Fibroblast of lung (primary cell): ENCODE measurements around the gene LAMA4. TPM values are rescaled to one million over a fixed set of nuclear protein-coding genes. Genes with fewer than 3 reads are reported as not detected.

Experiments used
- DNase-seq, 2 donors: peaks; one replicate each; pipeline versions ENCODE4 v3.0.0 to v3.0.0-alpha.2; 2010; ENCODE audit warnings: low read depth in 2 of 2
- H2AFZ ChIP-seq: 2 replicates; pipeline ENCODE4 v1.5.1; 2012; ENCODE audit warnings: low read length, control low read depth, inconsistent platforms
- H3K27ac ChIP-seq: 2 replicates; pipeline ENCODE4 v1.5.1; 2011; ENCODE audit warnings: low read length, control low read depth; ENCODE audit not compliant: insufficient read depth
- H3K27me3 ChIP-seq: 2 replicates; pipeline ENCODE4 v1.5.1; 2011; ENCODE audit warnings: mild to moderate bottlenecking, low read length; ENCODE audit not compliant: control insufficient read depth, insufficient read depth
- H3K36me3 ChIP-seq: 2 replicates; pipeline ENCODE4 v1.5.1; 2011; ENCODE audit warnings: low read length; ENCODE audit not compliant: control insufficient read depth, insufficient read depth
- H3K4me1 ChIP-seq: 2 replicates; pipeline ENCODE4 v1.5.1; 2011; ENCODE audit warnings: low read length; ENCODE audit not compliant: control insufficient read depth, insufficient read depth; ENCODE audit errors: extremely low read depth
- H3K4me2 ChIP-seq: 2 replicates; pipeline ENCODE4 v1.5.1; 2011; ENCODE audit warnings: low read length, control low read depth; ENCODE audit not compliant: insufficient read depth; ENCODE audit errors: extremely low read depth
- H3K4me3 ChIP-seq, 4 experiments: fragments of 200-600 bp in 1 of 4; sonication (generic) in 1 of 4; replicated peaks in 1 of 4; 2 replicates each; pipeline ENCODE4 v1.5.1; 2011 to 2016; ENCODE audit warnings: low read length in 4 of 4, low read depth in 3 of 4, mild to moderate bottlenecking in 3 of 4, control low read depth in 2 of 4, inconsistent platforms in 1 of 4, mixed read lengths in 1 of 4; ENCODE audit not compliant: insufficient read depth in 1 of 4; ENCODE audit errors: control extremely low read depth in 1 of 4
- H3K79me2 ChIP-seq: 2 replicates; pipeline ENCODE4 v1.5.1; 2012; ENCODE audit warnings: mild to moderate bottlenecking, low read length, inconsistent platforms; ENCODE audit not compliant: control insufficient read depth, insufficient read depth
- H3K9ac ChIP-seq: 2 replicates; pipeline ENCODE4 v1.5.1; 2011; ENCODE audit warnings: mild to moderate bottlenecking, low read length, control low read depth; ENCODE audit not compliant: insufficient read depth
- H3K9me3 ChIP-seq: 2 replicates; pipeline ENCODE4 v1.5.1; 2012; ENCODE audit warnings: low read depth, low read length; ENCODE audit not compliant: control insufficient read depth, insufficient read depth
- H4K20me1 ChIP-seq: 2 replicates; pipeline ENCODE4 v1.5.1; 2011; ENCODE audit warnings: low read length; ENCODE audit not compliant: control insufficient read depth, insufficient read depth; ENCODE audit errors: extremely low read depth
- EZH2 ChIP-seq: IDR thresholded peaks from 2 replicates; pipeline ENCODE4 v1.5.1; 2012; ENCODE audit warnings: low read length, control low read depth, mild to moderate bottlenecking; ENCODE audit errors: missing control alignments
- polyA plus RNA-seq, 2 donors: library from polyadenylated mRNA; depleted of rRNA in 1 of 2; stranded (reverse) in 1 of 2; unstranded in 1 of 2; fragments of >200 nt; gene quantifications; 2 replicates each; pipeline ENCODE4 v1.2.1, GENCODE V29; 2011 to 2012; ENCODE audit warnings: missing spikeins in 1 of 2
- total RNA-seq: library from RNA; depleted of rRNA; stranded (reverse); fragments of >200 nt; gene quantifications from 2 replicates; pipeline ENCODE4 v1.2.1, GENCODE V29; 2014
- TF ChIP-seq, protein P1 (sequence below), 2 donors: IDR thresholded peaks in 1 of 2; conservative IDR thresholded peaks in 1 of 2; 1 replicate in 1 of 2; 2 replicates in 1 of 2; pipeline ENCODE4 v1.5.1; 2011 to 2012; ENCODE audit warnings: low read length in 2 of 2, control low read depth in 1 of 2, inconsistent platforms in 1 of 2, low read depth in 1 of 2, mild to moderate bottlenecking in 1 of 2

The LAMA4 gene
- total and polyA plus RNA-seq, 2 donors (not counting 1 experiment from before 2014, with no cell fraction given), result 636 to 662 TPM

DNA sequence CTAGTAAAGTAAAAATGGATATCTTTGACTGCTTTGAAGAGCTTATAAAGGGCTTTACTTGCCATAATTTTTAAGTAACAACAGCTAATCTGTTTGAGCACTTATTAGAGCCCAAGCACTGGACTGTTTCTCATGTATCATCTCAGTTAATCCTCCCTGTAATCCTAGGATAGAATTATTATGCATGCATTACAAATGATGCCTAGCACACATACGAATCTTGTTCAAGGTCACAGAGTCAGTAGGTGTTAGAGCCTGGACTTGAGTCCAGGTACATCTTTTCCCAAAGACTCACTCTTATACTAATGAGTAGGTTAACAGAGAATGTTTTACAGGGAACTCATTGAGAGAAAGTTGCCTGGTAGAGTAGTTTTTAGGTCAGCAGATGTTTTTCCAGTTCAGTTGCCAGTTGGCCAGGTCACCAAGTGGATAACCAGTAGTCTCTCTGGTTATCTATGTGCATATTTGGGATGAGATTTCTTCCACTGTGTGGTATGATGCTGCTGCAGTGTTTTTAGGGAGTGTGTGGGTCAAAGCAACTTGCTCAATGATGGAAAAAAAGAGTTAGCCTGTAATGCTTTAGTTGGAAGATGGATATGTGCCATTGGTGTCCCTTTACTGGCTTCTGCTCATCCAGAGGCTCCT, 32.3 kb upstream of the LAMA4 start:
- Histone ChIP-seq H3K27me3 (no peaks in the 10 kb centered on the region), H3K36me3 (no peaks in the 10 kb centered on the region), H3K4me3 (no peak overlapping the region), H3K27ac (no peak overlapping the region), H3K9ac (no peak overlapping the region), H3K79me2 (no peaks in the 10 kb centered on the region), H3K9me3 (no peaks in the 10 kb centered on the region), H2AFZ (no peak overlapping the region), H3K4me1 (peaks cover 17% of the 10 kb centered on the region), H4K20me1 (no peaks in the 10 kb centered on the region), H3K4me2 (no peak overlapping the region)
- TF ChIP-seq, protein P1, sequence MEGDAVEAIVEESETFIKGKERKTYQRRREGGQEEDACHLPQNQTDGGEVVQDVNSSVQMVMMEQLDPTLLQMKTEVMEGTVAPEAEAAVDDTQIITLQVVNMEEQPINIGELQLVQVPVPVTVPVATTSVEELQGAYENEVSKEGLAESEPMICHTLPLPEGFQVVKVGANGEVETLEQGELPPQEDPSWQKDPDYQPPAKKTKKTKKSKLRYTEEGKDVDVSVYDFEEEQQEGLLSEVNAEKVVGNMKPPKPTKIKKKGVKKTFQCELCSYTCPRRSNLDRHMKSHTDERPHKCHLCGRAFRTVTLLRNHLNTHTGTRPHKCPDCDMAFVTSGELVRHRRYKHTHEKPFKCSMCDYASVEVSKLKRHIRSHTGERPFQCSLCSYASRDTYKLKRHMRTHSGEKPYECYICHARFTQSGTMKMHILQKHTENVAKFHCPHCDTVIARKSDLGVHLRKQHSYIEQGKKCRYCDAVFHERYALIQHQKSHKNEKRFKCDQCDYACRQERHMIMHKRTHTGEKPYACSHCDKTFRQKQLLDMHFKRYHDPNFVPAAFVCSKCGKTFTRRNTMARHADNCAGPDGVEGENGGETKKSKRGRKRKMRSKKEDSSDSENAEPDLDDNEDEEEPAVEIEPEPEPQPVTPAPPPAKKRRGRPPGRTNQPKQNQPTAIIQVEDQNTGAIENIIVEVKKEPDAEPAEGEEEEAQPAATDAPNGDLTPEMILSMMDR (conservative IDR thresholded peaks at IDR 0.05 in 1 of 2, IDR thresholded peaks at IDR 0.05 in 1 of 2; ENCODE audit: low read depth in 1 of 2, low read length in 2 of 2), result no peak
- TF ChIP-seq EZH2, result no peak
- no peak for DNase-seq

DNA sequence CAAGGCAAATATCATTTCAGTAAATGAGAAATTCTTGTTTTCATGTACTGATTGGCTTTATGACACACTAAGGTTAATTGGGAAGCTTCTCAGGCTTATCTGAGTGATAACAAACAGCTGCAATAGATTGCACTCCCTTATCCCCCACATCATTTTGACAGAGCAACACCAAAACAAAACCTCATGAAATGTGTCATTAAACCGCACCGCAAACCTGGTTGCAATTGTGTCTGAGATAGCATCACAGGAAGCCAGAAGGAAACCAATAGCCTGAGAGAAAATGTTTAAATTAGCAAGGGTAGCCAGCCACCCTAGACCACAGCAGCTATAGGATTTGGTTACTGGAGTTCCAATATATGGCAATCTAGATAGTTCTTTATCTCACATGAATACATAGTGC, 31.6 kb upstream of the LAMA4 start:
- no peaks in the 10 kb centered on the region for H3K79me2 ChIP-seq
- H3K4me3 ChIP-seq, result no peak overlapping the region
- TF ChIP-seq, protein P1 (conservative IDR thresholded peaks at IDR 0.05 in 1 of 2, IDR thresholded peaks at IDR 0.05 in 1 of 2; ENCODE audit: low read depth in 1 of 2, low read length in 2 of 2), result no peak
- TF ChIP-seq EZH2, result no peak
- H3K27me3 ChIP-seq, result no peaks in the 10 kb centered on the region
- H3K4me2 ChIP-seq, result no peak overlapping the region
- H3K36me3 ChIP-seq, result no peaks in the 10 kb centered on the region
- no peaks in the 10 kb centered on the region for H4K20me1 ChIP-seq
- peaks cover 19% of the 10 kb centered on the region for H3K4me1 ChIP-seq
- H3K27ac ChIP-seq, result no peak overlapping the region
- H3K9ac ChIP-seq, result no peak overlapping the region
- H3K9me3 ChIP-seq, result no peaks in the 10 kb centered on the region
- H2AFZ ChIP-seq, result no peak overlapping the region
- no peak for DNase-seq

DNA sequence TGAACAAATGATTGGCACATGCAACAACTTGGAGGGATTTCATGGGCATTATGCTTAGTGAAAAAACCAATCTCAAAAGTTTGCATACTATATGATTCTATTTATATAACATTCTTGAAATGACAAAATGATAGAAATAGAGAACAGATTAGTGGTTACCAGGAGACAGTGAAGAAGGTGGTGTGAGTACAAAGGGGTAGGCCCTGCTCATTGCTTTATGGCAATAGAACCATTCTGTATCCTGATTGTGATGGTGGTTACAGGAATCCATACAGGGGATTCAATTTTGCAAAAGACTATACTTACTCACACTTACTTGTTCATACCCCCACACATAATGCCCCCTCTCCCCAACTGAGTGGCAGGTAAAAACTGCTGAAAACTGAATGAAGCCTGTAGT, 30.2 kb upstream of the LAMA4 start:
- no peak for DNase-seq
- Histone ChIP-seq H4K20me1 (no peaks in the 10 kb centered on the region), H3K9ac (no peak overlapping the region), H3K79me2 (no peaks in the 10 kb centered on the region), H3K27ac (no peak overlapping the region), H3K4me3 (no peak overlapping the region), H3K4me2 (no peak overlapping the region), H2AFZ (no peak overlapping the region), H3K9me3 (no peaks in the 10 kb centered on the region), H3K36me3 (no peaks in the 10 kb centered on the region), H3K27me3 (no peaks in the 10 kb centered on the region), H3K4me1 (peaks cover 18% of the 10 kb centered on the region)
- TF ChIP-seq, protein P1 (conservative IDR thresholded peaks at IDR 0.05 in 1 of 2, IDR thresholded peaks at IDR 0.05 in 1 of 2; ENCODE audit: low read depth in 1 of 2, low read length in 2 of 2), result no peak
- TF ChIP-seq EZH2, result no peak
